Activated CD8-positive, alpha-beta T cell treated with anti-CD3 and anti-CD28 coated beads for 36 hours (primary cell): ENCODE data around the gene GYG1. TPM values are rescaled to one million over a fixed set of nuclear protein-coding genes. Genes with fewer than 3 reads are reported as not detected.

Source experiments
- ATAC-seq: fragments of 200-7000 bp; cut with Tn5 transposase; one replicate; pipeline ENCODE4 v1.10.0; 2021; ENCODE audit warnings: mild to moderate bottlenecking, moderate library complexity
- CTCF ChIA-PET: fragments of 350-600 bp; sonication (Branson Sonifier 250); formaldehyde crosslinking; loops from one replicate; lab custom pipeline; 2021; ENCODE audit warnings: antibody characterized with exemption; lab: Charles Lee
- POLR2A ChIA-PET: fragments of 350-600 bp; sonication (Branson Sonifier 250); formaldehyde crosslinking; loops from one replicate; lab custom pipeline; 2021; ENCODE audit warnings: antibody characterized with exemption; lab: Charles Lee
- DNase-seq: peaks from one replicate; pipeline ENCODE4 v3.0.0-alpha.2; 2020
- H3K27ac Mint-ChIP-seq: one replicate; pipeline ENCODE4 v1.8.0; 2021; ENCODE audit warnings: mild to moderate bottlenecking, mixed read lengths
- H3K27me3 Mint-ChIP-seq: one replicate; pipeline ENCODE4 v1.8.0; 2021; ENCODE audit warnings: mixed read lengths
- H3K36me3 Mint-ChIP-seq: one replicate; pipeline ENCODE4 v1.8.0; 2021; ENCODE audit warnings: low read depth, mixed read lengths
- H3K4me1 Mint-ChIP-seq: one replicate; pipeline ENCODE4 v1.8.0; 2021; ENCODE audit warnings: low read depth, mixed read lengths
- H3K4me3 Mint-ChIP-seq: one replicate; pipeline ENCODE4 v1.8.0; 2021; ENCODE audit warnings: mild to moderate bottlenecking, moderate library complexity, mixed read lengths
- H3K9me3 Mint-ChIP-seq: one replicate; pipeline ENCODE4 v1.8.0; 2021; ENCODE audit warnings: mixed read lengths
- intact Hi-C: fragments of 100-400 bp; cut with micrococcal nuclease; formaldehyde crosslinking; loops from one replicate; pipeline ENCODE4 v1.10.0; 2022
- total RNA-seq, 2 experiments: library from RNA; stranded (reverse); gene quantifications; one replicate each; pipeline ENCODE4 v1.2.3, GENCODE V29; 2021
- TF ChIP-seq, protein P1 (sequence below): fragments of 200-600 bp; IDR thresholded peaks from one replicate; pipeline ENCODE4 v1.8.0; 2022; ENCODE audit warnings: antibody characterized with exemption, mild to moderate bottlenecking

Gene GYG1
- total RNA-seq, 2 experiments from 2014 or later = 16.0 to 18.3 TPM

DNA sequence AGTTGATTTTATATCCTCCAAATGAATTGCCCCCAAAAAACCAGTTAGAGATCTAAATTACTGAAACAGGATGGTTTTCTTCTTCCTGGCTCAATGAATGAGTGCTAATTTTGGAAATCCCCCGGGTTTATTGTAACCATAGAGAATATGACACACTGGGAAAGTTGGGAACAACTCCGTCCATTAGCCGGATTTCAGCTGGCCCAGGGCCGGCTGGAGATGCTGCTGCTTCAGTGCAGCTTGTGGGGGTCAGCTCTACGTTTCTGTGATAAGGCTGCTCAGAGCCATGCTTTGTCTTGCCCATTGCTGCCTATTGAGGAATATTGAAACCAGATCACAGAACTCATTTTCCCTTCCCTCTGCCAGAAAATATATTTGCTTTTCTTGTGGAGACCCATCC is 20.3 kb downstream of the GYG1 start:
- Mint-ChIP-seq H3K9me3 (no peaks in the 10 kb centered on the region), H3K27ac (no peak overlapping the region), H3K4me1 (peaks cover 21% of the 10 kb centered on the region), H3K4me3 (no peak overlapping the region), H3K36me3 (peaks cover 47% of the 10 kb centered on the region), H3K27me3 (no peaks in the 10 kb centered on the region)
- CTCF ChIA-PET = no interaction called here
- no peak for DNase-seq
- no peak for ATAC-seq
- intact Hi-C loops = no loop called here
- POLR2A ChIA-PET = no interaction called here
- TF ChIP-seq, protein P1, sequence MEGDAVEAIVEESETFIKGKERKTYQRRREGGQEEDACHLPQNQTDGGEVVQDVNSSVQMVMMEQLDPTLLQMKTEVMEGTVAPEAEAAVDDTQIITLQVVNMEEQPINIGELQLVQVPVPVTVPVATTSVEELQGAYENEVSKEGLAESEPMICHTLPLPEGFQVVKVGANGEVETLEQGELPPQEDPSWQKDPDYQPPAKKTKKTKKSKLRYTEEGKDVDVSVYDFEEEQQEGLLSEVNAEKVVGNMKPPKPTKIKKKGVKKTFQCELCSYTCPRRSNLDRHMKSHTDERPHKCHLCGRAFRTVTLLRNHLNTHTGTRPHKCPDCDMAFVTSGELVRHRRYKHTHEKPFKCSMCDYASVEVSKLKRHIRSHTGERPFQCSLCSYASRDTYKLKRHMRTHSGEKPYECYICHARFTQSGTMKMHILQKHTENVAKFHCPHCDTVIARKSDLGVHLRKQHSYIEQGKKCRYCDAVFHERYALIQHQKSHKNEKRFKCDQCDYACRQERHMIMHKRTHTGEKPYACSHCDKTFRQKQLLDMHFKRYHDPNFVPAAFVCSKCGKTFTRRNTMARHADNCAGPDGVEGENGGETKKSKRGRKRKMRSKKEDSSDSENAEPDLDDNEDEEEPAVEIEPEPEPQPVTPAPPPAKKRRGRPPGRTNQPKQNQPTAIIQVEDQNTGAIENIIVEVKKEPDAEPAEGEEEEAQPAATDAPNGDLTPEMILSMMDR = no peak

GRCh38 chr3:149013726-149014125 is 22.4 kb downstream of the GYG1 start:
- DNase-seq (no peak), ATAC-seq (no peak)
- Mint-ChIP-seq H3K9me3 (no peaks in the 10 kb centered on the region), H3K27me3 (no peaks in the 10 kb centered on the region), H3K36me3 (peaks cover 45% of the 10 kb centered on the region), H3K4me1 (peaks cover 24% of the 10 kb centered on the region), H3K27ac (no peak overlapping the region), H3K4me3 (no peak overlapping the region)
- CTCF ChIA-PET = no interaction called here
- intact Hi-C loops = no loop called here
- POLR2A ChIA-PET = interaction anchor here (1.4 kb wide), 1 partner anchor 14 kb away, joined by 3 read pairs; no protein-coding TSS in a partner anchor
- TF ChIP-seq, protein P1 = no peak

- ChIA-PET POLR2A (interaction anchor here (0.6 kb wide), 1 partner anchor 28 kb away, joined by 3 read pairs; no protein-coding TSS in a partner anchor), CTCF (no interaction called here)
- no peak for DNase-seq
- peaks cover 37% of the 10 kb centered on the region for H3K36me3 Mint-ChIP-seq
- H3K27ac Mint-ChIP-seq = no peak overlapping the region
- no peak for ATAC-seq
- H3K27me3 Mint-ChIP-seq = no peaks in the 10 kb centered on the region
- H3K9me3 Mint-ChIP-seq = no peaks in the 10 kb centered on the region
- intact Hi-C loops = no loop called here
- H3K4me3 Mint-ChIP-seq = no peak overlapping the region
- TF ChIP-seq, protein P1 = no peak
- peaks cover 20% of the 10 kb centered on the region for H3K4me1 Mint-ChIP-seq
Observed at GRCh38 chr3:149015393-149015792, 24.1 kb downstream of the GYG1 start.

DNA sequence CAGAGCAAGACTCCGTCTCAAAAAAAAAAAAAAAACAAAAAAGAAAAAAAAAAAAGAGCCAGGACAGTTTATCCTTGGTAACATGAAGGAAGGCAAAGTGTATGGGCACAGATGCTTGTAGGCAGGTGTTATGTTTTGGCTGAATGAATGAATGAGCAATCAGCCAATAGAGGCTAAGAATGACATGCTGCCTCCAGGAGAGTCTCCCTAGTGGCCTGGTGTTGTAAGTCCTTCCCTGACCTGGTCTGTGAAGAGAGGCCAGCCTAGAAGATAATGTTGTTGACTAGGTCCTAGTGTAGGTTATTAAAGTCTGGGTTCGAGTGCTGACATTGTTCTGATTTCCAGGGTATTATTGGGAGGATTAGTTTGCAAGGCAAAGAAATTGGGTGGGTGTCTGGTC is 24.9 kb downstream of the GYG1 start:
- no peak overlapping the region for H3K4me3 Mint-ChIP-seq
- POLR2A ChIA-PET = no interaction called here
- intact Hi-C loops = no loop called here
- CTCF ChIA-PET = no interaction called here
- no peak for DNase-seq
- no peaks in the 10 kb centered on the region for H3K27me3 Mint-ChIP-seq
- TF ChIP-seq, protein P1 = no peak
- peaks cover 22% of the 10 kb centered on the region for H3K4me1 Mint-ChIP-seq
- H3K9me3 Mint-ChIP-seq = no peaks in the 10 kb centered on the region
- no peak for ATAC-seq
- peaks cover 29% of the 10 kb centered on the region for H3K36me3 Mint-ChIP-seq
- peak overlapping the region; percentile 21 for H3K27ac Mint-ChIP-seq

DNA sequence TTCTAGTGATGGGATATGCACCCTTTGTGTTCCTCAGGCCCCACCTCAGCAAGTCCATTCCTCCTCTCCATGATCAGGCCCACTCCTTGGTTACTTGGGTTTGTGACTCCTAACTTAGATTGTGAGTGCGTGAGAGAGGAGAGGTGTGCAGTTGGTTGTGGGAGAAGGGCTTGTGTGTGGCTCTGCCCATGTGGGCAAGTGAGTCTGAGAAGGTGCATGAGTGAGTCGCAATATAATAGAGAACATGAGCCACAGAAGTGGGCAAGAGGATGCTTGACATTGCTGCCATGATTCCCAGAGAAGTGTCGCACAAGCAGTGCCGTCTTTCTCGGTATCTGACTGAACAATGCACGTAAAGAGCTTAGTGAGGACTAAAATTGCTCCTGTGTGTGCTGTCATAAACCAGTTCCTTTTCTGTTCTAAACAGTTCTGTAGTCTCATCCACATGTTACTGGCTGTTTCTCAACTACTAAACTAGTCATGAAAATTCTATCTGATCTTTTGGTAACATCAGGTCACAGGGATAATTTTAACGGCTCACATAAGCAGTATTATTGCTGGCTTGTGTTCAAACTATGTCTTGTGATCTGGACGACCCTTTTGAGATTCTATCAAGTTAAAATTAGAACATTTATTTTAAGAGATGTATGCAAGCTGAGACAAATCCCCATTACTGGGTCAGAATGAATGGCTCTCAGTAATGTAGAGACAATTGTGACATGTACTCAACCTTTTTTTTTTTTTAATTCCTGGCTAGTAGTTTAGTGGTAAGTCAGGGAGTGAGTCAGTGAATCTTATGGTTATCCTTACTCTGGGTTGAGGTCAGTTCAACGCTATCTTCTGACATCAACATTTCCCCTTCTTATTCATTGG is 25.6 kb downstream of the GYG1 start:
- Mint-ChIP-seq H3K4me1 (peaks cover 21% of the 10 kb centered on the region), H3K27me3 (no peaks in the 10 kb centered on the region), H3K9me3 (no peaks in the 10 kb centered on the region), H3K27ac (no peak overlapping the region), H3K36me3 (peaks cover 29% of the 10 kb centered on the region), H3K4me3 (no peak overlapping the region)
- DNase-seq (no peak), ATAC-seq (peak; percentile 53)
- TF ChIP-seq, protein P1 = no peak
- intact Hi-C loops = no loop called here
- POLR2A ChIA-PET = no interaction called here
- CTCF ChIA-PET = no interaction called here
